H9 (cell line): Measurements from ENCODE around the gene DAB1. TPM values are rescaled to one million over a fixed set of nuclear protein-coding genes. Genes with fewer than 3 reads are reported as not detected.

ENCODE experiments used
- DNase-seq: peaks from one replicate; pipeline ENCODE4 v3.0.0-alpha.2; 2017
- H2AFZ ChIP-seq: one replicate; pipeline ENCODE4 v1.6.1; 2013; ENCODE audit warnings: mild to moderate bottlenecking, low read length, control low read depth, moderate library complexity
- H2AK5ac ChIP-seq: 2 replicates; pipeline ENCODE4 v1.6.1; 2013; ENCODE audit warnings: low read length, control low read depth, mixed read lengths; ENCODE audit not compliant: insufficient read length
- H2BK120ac ChIP-seq: one replicate; pipeline ENCODE4 v1.6.1; 2013; ENCODE audit warnings: low read depth, mild to moderate bottlenecking, low read length, control low read depth, inconsistent platforms; ENCODE audit not compliant: poor library complexity, severe bottlenecking
- H2BK12ac ChIP-seq: 2 replicates; pipeline ENCODE4 v1.6.1; 2013; ENCODE audit warnings: low read length, control low read depth, mixed read lengths, low read depth; ENCODE audit not compliant: insufficient read length
- H2BK15ac ChIP-seq: 2 replicates; pipeline ENCODE4 v1.6.1; 2013; ENCODE audit warnings: low read depth, low read length, control low read depth
- H2BK20ac ChIP-seq: one replicate; pipeline ENCODE4 v1.6.1; 2013; ENCODE audit warnings: low read depth, mild to moderate bottlenecking, low read length, control low read depth, inconsistent platforms; ENCODE audit not compliant: poor library complexity, severe bottlenecking
- H2BK5ac ChIP-seq: 2 replicates; pipeline ENCODE4 v1.6.1; 2013; ENCODE audit warnings: low read length, control low read depth, mixed read lengths; ENCODE audit not compliant: insufficient read length
- H3K14ac ChIP-seq: 2 replicates; pipeline ENCODE4 v1.6.1; 2013; ENCODE audit warnings: low read length, control low read depth; ENCODE audit not compliant: insufficient read depth
- H3K18ac ChIP-seq: 2 replicates; pipeline ENCODE4 v1.6.1; 2013; ENCODE audit warnings: low read depth, mild to moderate bottlenecking, mixed read lengths, low read length, control low read depth; ENCODE audit not compliant: insufficient read length
- H3K23ac ChIP-seq: 2 replicates; pipeline ENCODE4 v1.6.1; 2013; ENCODE audit warnings: low read length, control low read depth, mixed read lengths, low read depth; ENCODE audit not compliant: insufficient read length
- H3K23me2 ChIP-seq: 2 replicates; pipeline ENCODE4 v1.6.1; 2013; ENCODE audit warnings: low read depth, mild to moderate bottlenecking, mixed read lengths, low read length, control low read depth; ENCODE audit not compliant: insufficient read length, poor library complexity, severe bottlenecking
- H3K27ac ChIP-seq: 2 replicates; pipeline ENCODE4 v1.5.1; 2013; ENCODE audit warnings: low read length, control low read depth, mixed read lengths, low read depth; ENCODE audit not compliant: insufficient read length
- H3K27me3 ChIP-seq: 2 replicates; pipeline ENCODE4 v1.6.1; 2013; ENCODE audit warnings: low read length, control low read depth, inconsistent platforms; ENCODE audit not compliant: insufficient read depth
- H3K4ac ChIP-seq: 2 replicates; pipeline ENCODE4 v1.6.1; 2013; ENCODE audit warnings: low read depth, mild to moderate bottlenecking, control low read depth, inconsistent platforms, low read length, moderate library complexity
- H3K4me1 ChIP-seq: 2 replicates; pipeline ENCODE4 v1.6.1; 2013; ENCODE audit warnings: low read length, control low read depth, inconsistent platforms; ENCODE audit not compliant: insufficient read depth
- H3K4me2 ChIP-seq: 2 replicates; pipeline ENCODE4 v1.6.1; 2013; ENCODE audit warnings: low read length, control low read depth, mixed read lengths; ENCODE audit not compliant: insufficient read length, insufficient read depth
- H3K56ac ChIP-seq: 2 replicates; pipeline ENCODE4 v1.6.1; 2013; ENCODE audit warnings: low read depth, mild to moderate bottlenecking, mixed read lengths, low read length, control low read depth; ENCODE audit not compliant: insufficient read length
- H3K79me1 ChIP-seq: 2 replicates; pipeline ENCODE4 v1.6.1; 2013; ENCODE audit warnings: low read depth, mild to moderate bottlenecking, moderate library complexity, low read length, control low read depth, inconsistent platforms; ENCODE audit not compliant: insufficient read depth, poor library complexity, severe bottlenecking
- H3K79me2 ChIP-seq: 2 replicates; pipeline ENCODE4 v1.6.1; 2013; ENCODE audit warnings: low read length, control low read depth, inconsistent platforms; ENCODE audit not compliant: insufficient read depth
- H3K9ac ChIP-seq: 2 replicates; pipeline ENCODE4 v1.6.1; 2013; ENCODE audit warnings: low read length, control low read depth, mixed read lengths; ENCODE audit not compliant: insufficient read length; ENCODE audit errors: extremely low read depth
- H3K9me3 ChIP-seq: one replicate; pipeline ENCODE4 v1.6.1; 2013; ENCODE audit warnings: low read depth, low read length, inconsistent platforms; ENCODE audit not compliant: control insufficient read depth
- H3T11ph ChIP-seq: one replicate; pipeline ENCODE4 v1.6.1; 2013; ENCODE audit warnings: mild to moderate bottlenecking, low read length, control low read depth, inconsistent platforms
- H4K20me1 ChIP-seq: one replicate; pipeline ENCODE4 v1.6.1; 2013; ENCODE audit not compliant: control insufficient read depth, insufficient read length, insufficient read depth
- H4K5ac ChIP-seq: 2 replicates; pipeline ENCODE4 v1.6.1; 2013; ENCODE audit warnings: low read depth, mild to moderate bottlenecking, mixed read lengths, low read length, control low read depth; ENCODE audit not compliant: insufficient read length
- H4K8ac ChIP-seq: replicated peaks from 2 replicates; pipeline ENCODE4 v1.6.1; 2013; ENCODE audit warnings: low read length, control low read depth, mixed read lengths, low read depth; ENCODE audit not compliant: insufficient read length
- H4K91ac ChIP-seq: 2 replicates; pipeline ENCODE4 v1.6.1; 2013; ENCODE audit warnings: low read depth, mild to moderate bottlenecking, moderate library complexity, mixed read lengths, low read length, control low read depth; ENCODE audit not compliant: insufficient read length
- H3K27ac Mint-ChIP-seq, 3 experiments: 2 replicates in 2 of 3; 3 replicates in 1 of 3; pipeline ENCODE4 v1.8.0; 2020 to 2021; ENCODE audit warnings: mixed read lengths in 3 of 3, mild to moderate bottlenecking in 1 of 3, moderate library complexity in 1 of 3
- H3K27me3 Mint-ChIP-seq: 2 replicates; pipeline ENCODE4 v1.8.0; 2021; ENCODE audit warnings: low read depth, mild to moderate bottlenecking, moderate library complexity, mixed read lengths
- H3K36me3 Mint-ChIP-seq, 3 experiments: 2 replicates in 2 of 3; 3 replicates in 1 of 3; pipeline ENCODE4 v1.8.0; 2020 to 2021; ENCODE audit warnings: low read depth in 3 of 3, mixed read lengths in 3 of 3; ENCODE audit not compliant: insufficient read depth in 1 of 3
- H3K4me1 Mint-ChIP-seq, 2 experiments: 2 replicates each; pipeline ENCODE4 v1.8.0; 2020; ENCODE audit warnings: mixed read lengths in 2 of 2
- H3K4me3 Mint-ChIP-seq, 2 experiments: 2 replicates in 1 of 2; 3 replicates in 1 of 2; pipeline ENCODE4 v1.8.0; 2020 to 2021; ENCODE audit warnings: mild to moderate bottlenecking in 2 of 2, mixed read lengths in 2 of 2, moderate library complexity in 1 of 2
- H3K9me3 Mint-ChIP-seq, 2 experiments: 2 replicates in 1 of 2; 3 replicates in 1 of 2; pipeline ENCODE4 v1.8.0; 2020; ENCODE audit warnings: mild to moderate bottlenecking in 2 of 2, mixed read lengths in 2 of 2, moderate library complexity in 1 of 2
- CTCF ChIP-seq: fragments of 200-600 bp; sonication (generic); conservative IDR thresholded peaks from 3 replicates; pipeline ENCODE4 v1.8.0; 2021; ENCODE audit warnings: antibody characterized with exemption, mild to moderate bottlenecking
- WGBS: extraction: QIAGEN DNeasy Blood & Tissue Kit; methylation state at CpG from one replicate; pipeline ENCODE4 v1.1.7; 2013; ENCODE audit warnings: missing lambda C conversion rate, low lambda C conversion rate, mixed read lengths; ENCODE audit not compliant: insufficient read length; ENCODE audit errors: extremely low coverage; 5-methylcytosine and 5-hydroxymethylcytosine counted together
- total RNA-seq: library from RNA; stranded (reverse); gene quantifications from 2 replicates; pipeline ENCODE4 v1.2.1, GENCODE V29; 2021

The DAB1 gene
- total RNA-seq, 1 experiment from 2014 or later: 9.3 TPM

GRCh38 chr1:57311006-57311405 lies 112.9 kb downstream of the DAB1 start:
- H3K4ac ChIP-seq: no peak overlapping the region
- no peak for TF ChIP-seq CTCF
- no peak overlapping the region for H2BK5ac ChIP-seq
- no peak overlapping the region for H3T11ph ChIP-seq
- no peak overlapping the region for H4K91ac ChIP-seq
- no peak overlapping the region for H2AFZ ChIP-seq
- no peak overlapping the region for H3K56ac ChIP-seq
- H3K27ac ChIP-seq: no peak overlapping the region
- DNase-seq: no peak
- no peaks in the 10 kb centered on the region for H3K23me2 ChIP-seq
- H3K9me3 ChIP-seq: no peaks in the 10 kb centered on the region
- no peak overlapping the region for H4K5ac ChIP-seq
- H4K20me1 ChIP-seq: no peaks in the 10 kb centered on the region
- no peaks in the 10 kb centered on the region for H3K79me2 ChIP-seq
- no peaks in the 10 kb centered on the region for H3K4me1 ChIP-seq
- no CpG with 5 or more reads among the region's 5 CpGs for WGBS
- H3K18ac ChIP-seq: no peak overlapping the region
- H2BK15ac ChIP-seq: no peak overlapping the region
- Mint-ChIP-seq H3K27me3 (no peaks in the 10 kb centered on the region; the same call in 1 of the 2 replicates), H3K36me3 (no peaks in the 10 kb centered on the region), H3K9me3 (no peaks in the 10 kb centered on the region), H3K4me3 (no peak overlapping the region), H3K4me1 (peaks cover 0 to 8% of the 10 kb centered on the region in 2 experiments; a peak in 2 of 4 replicates), H3K27ac (no peak overlapping the region)
- no peaks in the 10 kb centered on the region for H3K79me1 ChIP-seq
- H4K8ac ChIP-seq: no peak overlapping the region
- no peaks in the 10 kb centered on the region for H3K27me3 ChIP-seq
- H3K4me2 ChIP-seq: no peak overlapping the region
- H2BK12ac ChIP-seq: no peak overlapping the region
- no peak overlapping the region for H3K23ac ChIP-seq
- H2BK20ac ChIP-seq: no peak overlapping the region
- no peak overlapping the region for H3K14ac ChIP-seq
- no peak overlapping the region for H2AK5ac ChIP-seq
- no peak overlapping the region for H3K9ac ChIP-seq
- H2BK120ac ChIP-seq: no peak overlapping the region
